Gastrocnemius medialis (tissue), 4 donors: ENCODE measurements around the gene PTPRN2. TPM values are rescaled to one million over a fixed set of nuclear protein-coding genes. Genes with fewer than 3 reads are reported as not detected.

ENCODE experiments used
- ATAC-seq, 2 donors: fragments of 150-250 bp; one replicate each; pipeline ENCODE4 v1.9.1; 2016
- DNase-seq, 2 donors: peaks; one replicate each; pipeline ENCODE4 v3.0.0-alpha.2; 2019
- H3K27ac ChIP-seq, 4 donors: fragments of 200-600 bp; sonication (generic); 1 replicate in 1 of 4; 2 replicates in 3 of 4; pipeline ENCODE4 v1.5.1; 2016 to 2018; ENCODE audit warnings: mild to moderate bottlenecking in 2 of 4, moderate library complexity in 1 of 4
- H3K27me3 ChIP-seq, 3 donors: fragments of 200-600 bp; sonication (generic) in 2 of 3; 1 replicate in 1 of 3; 2 replicates in 2 of 3; pipeline versions ENCODE4 v1.5.1 to v1.6.0; 2016 to 2019; ENCODE audit warnings: mild to moderate bottlenecking in 1 of 3, moderate library complexity in 1 of 3
- H3K36me3 ChIP-seq, 2 donors: fragments of 200-600 bp; sonication (generic) in 1 of 2; one replicate each; pipeline ENCODE4 v1.5.1; 2017 to 2018
- H3K4me1 ChIP-seq, 2 donors: fragments of 200-600 bp; sonication (generic) in 1 of 2; one replicate each; pipeline ENCODE4 v1.5.1; 2016 to 2017; ENCODE audit warnings: mild to moderate bottlenecking in 2 of 2
- H3K4me3 ChIP-seq, 4 donors: fragments of 200-600 bp; sonication (generic) in 3 of 4; 1 replicate in 1 of 4; 2 replicates in 3 of 4; pipeline ENCODE4 v1.5.1; 2016 to 2019; ENCODE audit warnings: mild to moderate bottlenecking in 2 of 4
- H3K9me3 ChIP-seq, 3 donors: fragments of 200-600 bp; sonication (generic) in 2 of 3; 1 replicate in 1 of 3; 2 replicates in 2 of 3; pipeline ENCODE4 v1.5.1; 2016 to 2019
- POLR2A ChIP-seq, 2 donors: fragments of 450-650 bp; IDR thresholded peaks; one replicate each; pipeline ENCODE4 v1.6.1; 2017; ENCODE audit warnings: antibody characterized with exemption in 2 of 2, mild to moderate bottlenecking in 2 of 2, moderate library complexity in 2 of 2
- in situ Hi-C, 4 donors: fragments of 200-750 bp; cut with MboI; loops; one replicate each; pipeline versions ENCODE4 v1.15.0 to v1.8.0; 2017; ENCODE audit warnings: low sequenced_read_pairs in 4 of 4
- intact Hi-C: fragments of 100-400 bp; cut with DNase I; formaldehyde crosslinking; loops from one replicate; pipeline ENCODE4 v1.15.1; 2023; ENCODE audit warnings: low total_unique reads
- total RNA-seq, 4 donors: library from RNA; depleted of rRNA; stranded (reverse); fragments of >200 nt; gene quantifications; one replicate each; pipeline versions ENCODE4 v1.1.0 to v1.2.3, GENCODE V29; 2016
- TF ChIP-seq, protein P1 (sequence below), 5 experiments: fragments of 450-650 bp in 3 of 5; fragments of 200-600 bp in 2 of 5; sonication (generic) in 2 of 5; IDR thresholded peaks in 4 of 5; conservative IDR thresholded peaks in 1 of 5; 1 replicate in 4 of 5; 2 replicates in 1 of 5; pipeline ENCODE4 v1.5.1; 2016 to 2019; ENCODE audit warnings: antibody characterized with exemption in 5 of 5, mild to moderate bottlenecking in 3 of 5, moderate library complexity in 3 of 5

PTPRN2 gene
- total RNA-seq, 4 donors from 2014 or later: 0.66 to 0.85 (median 0.81) TPM

DNA sequence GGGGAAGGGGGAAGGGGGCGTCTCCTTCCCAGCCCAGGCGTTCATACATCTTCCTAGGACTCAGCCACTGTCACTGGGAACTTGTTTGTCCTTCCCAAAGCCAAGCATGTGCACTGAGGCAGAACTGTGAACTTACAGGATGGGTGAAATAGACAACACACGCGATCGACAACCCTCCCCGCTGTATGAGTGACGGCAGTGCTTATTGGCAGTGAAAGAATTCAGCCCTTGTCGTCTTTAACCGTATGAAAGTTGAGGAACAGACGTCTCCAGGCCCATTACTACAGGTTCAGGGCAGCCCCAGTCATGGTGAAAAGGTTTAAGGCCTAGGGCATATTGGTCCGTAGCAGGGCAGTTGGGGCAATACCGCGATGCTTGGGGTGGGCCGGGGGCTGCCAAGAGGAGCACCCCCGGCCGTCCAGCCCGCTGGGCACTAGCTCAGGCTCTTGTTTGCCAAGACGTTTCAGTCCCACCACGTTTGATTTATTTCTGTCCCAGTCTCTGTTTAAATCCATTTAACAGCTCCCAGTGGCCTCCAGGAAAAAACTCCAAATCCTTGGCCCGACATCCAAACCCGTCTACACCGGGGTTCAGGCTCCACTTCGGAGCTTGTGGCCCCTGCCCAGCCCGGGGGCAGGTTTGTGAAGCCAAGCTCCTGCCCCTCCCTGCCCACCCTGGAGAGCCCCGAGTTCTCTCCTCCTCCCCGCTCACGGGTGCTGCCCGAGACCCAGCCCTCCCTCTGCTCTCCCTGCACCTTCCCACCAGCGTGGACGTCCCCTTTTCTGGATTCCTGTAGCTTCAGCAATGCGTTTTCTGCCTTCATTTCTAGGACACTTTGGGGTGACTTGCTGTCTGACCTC lies 1091.0 kb downstream of the PTPRN2 start:
- Histone ChIP-seq H3K4me3 (no peak overlapping the region), H3K27me3 (no peaks in the 10 kb centered on the region), H3K27ac (no peak overlapping the region), H3K9me3 (no peaks in the 10 kb centered on the region), H3K36me3 (no peaks in the 10 kb centered on the region), H3K4me1 (no peaks in the 10 kb centered on the region)
- intact Hi-C loops (no loop called here), in situ Hi-C loops (no loop called here)
- TF ChIP-seq, protein P1, sequence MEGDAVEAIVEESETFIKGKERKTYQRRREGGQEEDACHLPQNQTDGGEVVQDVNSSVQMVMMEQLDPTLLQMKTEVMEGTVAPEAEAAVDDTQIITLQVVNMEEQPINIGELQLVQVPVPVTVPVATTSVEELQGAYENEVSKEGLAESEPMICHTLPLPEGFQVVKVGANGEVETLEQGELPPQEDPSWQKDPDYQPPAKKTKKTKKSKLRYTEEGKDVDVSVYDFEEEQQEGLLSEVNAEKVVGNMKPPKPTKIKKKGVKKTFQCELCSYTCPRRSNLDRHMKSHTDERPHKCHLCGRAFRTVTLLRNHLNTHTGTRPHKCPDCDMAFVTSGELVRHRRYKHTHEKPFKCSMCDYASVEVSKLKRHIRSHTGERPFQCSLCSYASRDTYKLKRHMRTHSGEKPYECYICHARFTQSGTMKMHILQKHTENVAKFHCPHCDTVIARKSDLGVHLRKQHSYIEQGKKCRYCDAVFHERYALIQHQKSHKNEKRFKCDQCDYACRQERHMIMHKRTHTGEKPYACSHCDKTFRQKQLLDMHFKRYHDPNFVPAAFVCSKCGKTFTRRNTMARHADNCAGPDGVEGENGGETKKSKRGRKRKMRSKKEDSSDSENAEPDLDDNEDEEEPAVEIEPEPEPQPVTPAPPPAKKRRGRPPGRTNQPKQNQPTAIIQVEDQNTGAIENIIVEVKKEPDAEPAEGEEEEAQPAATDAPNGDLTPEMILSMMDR (IDR thresholded peaks at IDR 0.05 in 4 of 5, conservative IDR thresholded peaks at IDR 0.05 in 1 of 5): no peak
- no peak for TF ChIP-seq POLR2A (IDR thresholded peaks at IDR 0.05)
- ATAC-seq (no peak), DNase-seq (no peak)

DNA sequence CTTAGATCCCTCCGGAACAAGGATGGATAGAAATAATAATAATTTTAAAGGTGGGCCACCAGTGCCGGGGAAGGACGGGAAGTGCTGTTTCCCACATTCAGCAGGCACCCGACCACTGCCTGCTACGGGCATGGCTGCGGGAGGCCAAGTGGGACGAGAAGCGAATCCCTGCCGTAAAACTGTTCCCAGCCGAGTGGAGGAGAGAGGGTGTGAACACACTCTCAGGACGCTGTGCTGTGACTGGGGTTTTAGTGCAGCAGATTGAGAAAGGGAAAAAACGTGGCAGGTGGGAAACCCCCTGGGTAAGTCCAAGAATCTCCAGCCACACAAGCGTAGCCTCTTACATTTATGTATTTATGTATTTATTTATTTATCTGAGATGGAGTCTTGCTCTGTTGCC lies 1092.0 kb downstream of the PTPRN2 start:
- no peak for TF ChIP-seq POLR2A (IDR thresholded peaks at IDR 0.05)
- H3K9me3 ChIP-seq: no peaks in the 10 kb centered on the region
- H3K27ac ChIP-seq: no peak overlapping the region
- no peak for DNase-seq
- intact Hi-C loops (no loop called here), in situ Hi-C loops (no loop called here)
- ATAC-seq: no peak
- H3K36me3 ChIP-seq: no peaks in the 10 kb centered on the region
- no peaks in the 10 kb centered on the region for H3K4me1 ChIP-seq
- no peaks in the 10 kb centered on the region for H3K27me3 ChIP-seq
- no peak overlapping the region for H3K4me3 ChIP-seq

DNA sequence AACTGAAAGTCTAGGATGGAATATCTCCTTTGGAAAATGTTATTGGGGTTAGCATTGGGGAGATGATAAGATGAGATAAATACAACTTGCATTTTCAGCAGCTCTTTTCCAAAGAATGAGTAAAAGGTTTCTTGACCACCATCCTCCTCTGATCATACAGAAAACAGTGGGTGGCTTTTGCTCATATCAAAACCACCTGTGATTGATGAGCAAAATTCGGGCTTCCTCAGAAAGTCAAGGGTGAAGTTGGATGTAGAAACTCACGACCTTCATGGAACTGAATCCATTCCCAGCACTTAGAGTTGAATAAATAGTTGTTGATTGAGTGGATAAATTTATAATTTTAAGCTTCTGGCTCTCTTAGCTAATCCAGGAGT lies 1092.5 kb downstream of the PTPRN2 start:
- no peak overlapping the region for H3K27ac ChIP-seq
- DNase-seq (no peak), ATAC-seq (no peak)
- TF ChIP-seq, protein P1 (IDR thresholded peaks at IDR 0.05 in 4 of 5, conservative IDR thresholded peaks at IDR 0.05 in 1 of 5): no peak
- no peak for TF ChIP-seq POLR2A (IDR thresholded peaks at IDR 0.05)
- in situ Hi-C loops (no loop called here), intact Hi-C loops (no loop called here)
- no peaks in the 10 kb centered on the region for H3K9me3 ChIP-seq
- no peaks in the 10 kb centered on the region for H3K4me1 ChIP-seq
- H3K27me3 ChIP-seq: no peaks in the 10 kb centered on the region
- H3K36me3 ChIP-seq: no peaks in the 10 kb centered on the region
- H3K4me3 ChIP-seq: no peak overlapping the region

DNA sequence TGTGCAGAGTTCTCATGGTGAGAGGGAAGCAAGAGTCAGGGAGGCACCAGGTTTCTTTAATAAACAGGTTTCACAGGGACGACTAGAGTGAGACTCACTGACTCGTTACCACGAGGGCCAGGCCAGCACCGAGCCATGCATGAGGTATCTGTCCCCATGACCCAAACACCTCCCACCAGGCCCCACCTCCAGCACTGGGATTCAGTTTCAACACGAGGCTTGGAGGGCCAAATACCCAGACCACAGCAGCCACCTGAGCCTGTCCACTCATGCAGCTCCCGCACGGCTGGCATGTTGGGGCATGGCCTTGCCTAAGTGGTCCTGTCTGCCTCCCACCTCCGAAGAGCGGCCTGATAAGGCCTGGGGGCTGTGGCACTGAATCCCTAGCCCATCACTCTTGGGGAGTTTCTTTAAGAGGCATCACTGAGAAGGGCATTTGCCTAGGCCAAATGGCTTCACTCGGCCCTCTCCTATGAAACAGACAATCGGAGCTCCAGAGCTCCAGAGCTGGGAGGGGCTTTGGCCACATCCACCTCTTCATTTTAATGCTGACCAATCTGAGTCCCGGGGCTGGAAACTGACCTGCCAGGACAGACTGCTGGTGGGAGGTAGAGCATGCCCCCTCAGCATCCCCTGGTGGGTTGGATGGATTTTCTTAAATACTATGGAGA lies 1093.0 kb downstream of the PTPRN2 start:
- Histone ChIP-seq H3K27me3 (no peaks in the 10 kb centered on the region), H3K27ac (no peak overlapping the region), H3K9me3 (no peaks in the 10 kb centered on the region), H3K4me3 (no peak overlapping the region), H3K36me3 (no peaks in the 10 kb centered on the region), H3K4me1 (no peaks in the 10 kb centered on the region)
- TF ChIP-seq, protein P1 (IDR thresholded peaks at IDR 0.05 in 4 of 5, conservative IDR thresholded peaks at IDR 0.05 in 1 of 5): no peak
- TF ChIP-seq POLR2A (IDR thresholded peaks at IDR 0.05): no peak
- no peak for ATAC-seq
- in situ Hi-C loops: no loop called here
- intact Hi-C loops: no loop called here
- no peak for DNase-seq

DNA sequence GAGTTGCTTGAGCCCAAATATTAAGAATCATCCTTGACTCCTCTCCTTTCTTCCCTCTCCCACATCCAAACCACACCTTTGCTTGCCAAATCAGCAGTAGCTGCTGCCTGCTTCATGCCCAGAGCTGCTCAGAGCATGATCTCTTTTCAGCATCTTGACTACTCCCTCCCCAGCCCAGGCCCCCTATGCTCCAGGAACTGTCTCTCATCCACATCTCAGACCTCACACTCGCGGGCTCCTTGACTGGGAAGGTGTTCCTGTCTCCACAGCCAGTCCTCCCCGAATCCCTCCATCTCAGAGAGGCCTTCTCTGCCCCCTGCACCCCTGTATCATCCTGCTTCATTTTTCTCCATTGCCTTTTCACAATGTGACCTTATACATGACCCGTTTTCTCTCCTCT lies 1093.8 kb downstream of the PTPRN2 start:
- Histone ChIP-seq H3K27ac (no peak overlapping the region), H3K9me3 (no peaks in the 10 kb centered on the region), H3K27me3 (no peaks in the 10 kb centered on the region), H3K36me3 (no peaks in the 10 kb centered on the region), H3K4me1 (no peaks in the 10 kb centered on the region), H3K4me3 (no peak overlapping the region)
- DNase-seq: no peak
- TF ChIP-seq, protein P1 (IDR thresholded peaks at IDR 0.05 in 4 of 5, conservative IDR thresholded peaks at IDR 0.05 in 1 of 5): no peak
- no peak for TF ChIP-seq POLR2A (IDR thresholded peaks at IDR 0.05)
- intact Hi-C loops (no loop called here), in situ Hi-C loops (no loop called here)
- ATAC-seq: no peak
